AG04449 (cell line): ENCODE results near the gene GRAMD4.

Source experiments
- CTCF ChIA-PET: fragments of 350-600 bp; formaldehyde crosslinking; extraction: SDS; loops from one replicate; lab custom pipeline; 2021; ENCODE audit warnings: antibody characterized with exemption; lab: Yijun Ruan, JAX
- POLR2A ChIA-PET: fragments of 400-600, 350-600 bp; formaldehyde crosslinking; extraction: SDS; loops from one replicate; lab custom pipeline; 2020; ENCODE audit warnings: antibody characterized with exemption, inconsistent platforms; lab: Yijun Ruan, JAX
- DNase-seq: peaks from one replicate; pipeline ENCODE4 v3.0.0-alpha.2; 2010; ENCODE audit warnings: low read depth, low spot score
- H3K4me3 ChIP-seq: 2 replicates; pipeline ENCODE4 v1.5.1; 2011; ENCODE audit warnings: low read depth, mild to moderate bottlenecking, control low read depth, low read length
- TF ChIP-seq, protein P1 (sequence below): IDR thresholded peaks from one replicate; pipeline ENCODE4 v1.5.1; 2011; ENCODE audit warnings: mild to moderate bottlenecking, moderate library complexity, low read length, control low read depth, inconsistent platforms; ENCODE audit not compliant: insufficient read depth; ENCODE audit errors: missing control alignments

The GRAMD4 gene

DNA sequence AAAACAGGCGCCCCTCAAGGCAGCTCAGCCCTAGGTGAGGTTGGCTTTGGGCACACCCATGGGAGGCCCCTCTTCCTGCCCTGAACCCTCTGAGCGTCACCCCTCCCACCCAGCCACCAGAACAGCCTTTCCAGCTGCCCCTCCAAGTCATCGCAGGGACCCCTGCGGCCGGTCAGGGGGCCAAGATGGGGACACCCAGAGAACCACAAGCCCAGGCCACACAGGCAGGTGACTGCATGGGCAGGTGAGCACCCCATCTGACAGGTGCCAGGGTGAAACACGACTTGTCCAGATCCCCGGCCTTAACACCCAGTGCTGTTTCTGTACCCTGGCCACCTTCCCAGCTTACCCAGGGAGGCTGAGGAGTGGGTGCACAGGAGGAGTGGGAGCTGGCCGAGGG is 24.6 kb upstream of the GRAMD4 start:
- no peak for DNase-seq
- CTCF ChIA-PET, result no interaction called here
- POLR2A ChIA-PET, result no interaction called here
- TF ChIP-seq, protein P1, sequence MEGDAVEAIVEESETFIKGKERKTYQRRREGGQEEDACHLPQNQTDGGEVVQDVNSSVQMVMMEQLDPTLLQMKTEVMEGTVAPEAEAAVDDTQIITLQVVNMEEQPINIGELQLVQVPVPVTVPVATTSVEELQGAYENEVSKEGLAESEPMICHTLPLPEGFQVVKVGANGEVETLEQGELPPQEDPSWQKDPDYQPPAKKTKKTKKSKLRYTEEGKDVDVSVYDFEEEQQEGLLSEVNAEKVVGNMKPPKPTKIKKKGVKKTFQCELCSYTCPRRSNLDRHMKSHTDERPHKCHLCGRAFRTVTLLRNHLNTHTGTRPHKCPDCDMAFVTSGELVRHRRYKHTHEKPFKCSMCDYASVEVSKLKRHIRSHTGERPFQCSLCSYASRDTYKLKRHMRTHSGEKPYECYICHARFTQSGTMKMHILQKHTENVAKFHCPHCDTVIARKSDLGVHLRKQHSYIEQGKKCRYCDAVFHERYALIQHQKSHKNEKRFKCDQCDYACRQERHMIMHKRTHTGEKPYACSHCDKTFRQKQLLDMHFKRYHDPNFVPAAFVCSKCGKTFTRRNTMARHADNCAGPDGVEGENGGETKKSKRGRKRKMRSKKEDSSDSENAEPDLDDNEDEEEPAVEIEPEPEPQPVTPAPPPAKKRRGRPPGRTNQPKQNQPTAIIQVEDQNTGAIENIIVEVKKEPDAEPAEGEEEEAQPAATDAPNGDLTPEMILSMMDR, result no peak
- no peak overlapping the region for H3K4me3 ChIP-seq

DNA sequence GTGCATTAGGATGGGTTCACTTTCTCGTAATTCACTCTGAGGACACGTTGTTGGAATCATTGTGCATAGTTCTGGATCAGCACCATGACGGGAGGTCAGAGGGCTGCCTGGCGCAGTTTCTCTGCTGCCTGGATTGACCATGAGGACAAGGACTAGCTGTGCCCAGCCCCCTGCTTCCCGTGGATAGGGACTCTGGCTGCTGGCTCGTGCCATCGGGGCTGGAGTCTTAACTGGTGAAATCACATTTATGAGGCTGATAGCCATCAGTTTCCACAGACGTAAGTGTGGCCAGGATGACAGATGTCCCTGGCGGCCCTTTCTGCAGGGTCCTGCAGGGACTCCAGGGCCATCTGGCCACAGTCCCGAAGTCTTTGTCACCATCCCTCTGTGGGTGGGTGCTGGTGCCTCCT is 24.1 kb upstream of the GRAMD4 start:
- CTCF ChIA-PET, result no interaction called here

DNA sequence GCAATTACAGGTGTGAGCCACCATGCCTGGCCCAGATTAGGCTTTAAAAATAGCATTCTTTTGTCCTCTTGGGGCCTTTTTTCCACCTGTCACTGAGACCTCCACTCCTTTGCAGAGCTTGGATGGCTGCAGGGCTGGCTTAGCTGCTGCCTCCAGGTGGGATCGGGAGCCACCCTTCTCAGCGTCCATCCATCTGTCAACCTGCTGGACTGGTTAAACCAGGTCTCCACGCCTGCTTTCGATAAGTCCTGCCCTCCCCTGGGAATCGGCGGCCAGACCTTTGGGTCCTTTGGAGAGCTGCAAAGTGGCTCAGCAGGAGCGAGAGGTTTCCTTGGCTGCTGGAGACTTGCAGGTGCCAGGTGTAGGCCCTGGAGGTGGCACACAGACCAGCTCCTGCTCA is 23.4 kb upstream of the GRAMD4 start:
- ChIA-PET CTCF (no interaction called here), POLR2A (no interaction called here)
- DNase-seq, result no peak
- TF ChIP-seq, protein P1, result no peak
- no peak overlapping the region for H3K4me3 ChIP-seq

More for the DNA sequence above, 24.1 kb upstream of the GRAMD4 start:
- TF ChIP-seq, protein P1, result no peak
- H3K4me3 ChIP-seq, result no peak overlapping the region
- DNase-seq, result no peak
- POLR2A ChIA-PET, result no interaction called here

DNA sequence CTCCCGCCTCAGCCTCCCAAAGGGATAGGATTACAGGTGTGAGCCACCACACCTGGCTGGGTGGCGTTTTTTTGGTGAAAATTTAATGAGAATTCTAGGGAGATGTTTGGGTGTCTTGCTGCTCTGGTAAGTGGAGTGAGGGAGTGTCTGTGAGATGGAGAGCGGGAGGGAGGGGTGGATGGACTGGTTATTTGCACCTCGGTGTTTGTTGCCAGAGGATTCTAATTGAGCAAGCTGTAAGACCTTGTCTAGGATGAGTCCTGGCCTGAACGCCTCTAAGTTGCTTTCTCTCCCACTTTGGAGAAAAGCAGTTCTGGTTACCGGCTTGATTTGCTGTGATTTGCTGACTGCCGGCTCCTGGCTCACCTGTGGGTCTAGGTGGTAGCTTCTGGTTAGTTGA is 22.0 kb upstream of the GRAMD4 start:
- TF ChIP-seq, protein P1, result no peak
- no peak overlapping the region for H3K4me3 ChIP-seq
- CTCF ChIA-PET, result interaction anchor here (0.9 to 1.2 kb wide), 2 partner anchors 9 to 230 kb away, joined by 3 to 4 read pairs; no protein-coding TSS in a partner anchor
- POLR2A ChIA-PET, result no interaction called here
- no peak for DNase-seq

DNA sequence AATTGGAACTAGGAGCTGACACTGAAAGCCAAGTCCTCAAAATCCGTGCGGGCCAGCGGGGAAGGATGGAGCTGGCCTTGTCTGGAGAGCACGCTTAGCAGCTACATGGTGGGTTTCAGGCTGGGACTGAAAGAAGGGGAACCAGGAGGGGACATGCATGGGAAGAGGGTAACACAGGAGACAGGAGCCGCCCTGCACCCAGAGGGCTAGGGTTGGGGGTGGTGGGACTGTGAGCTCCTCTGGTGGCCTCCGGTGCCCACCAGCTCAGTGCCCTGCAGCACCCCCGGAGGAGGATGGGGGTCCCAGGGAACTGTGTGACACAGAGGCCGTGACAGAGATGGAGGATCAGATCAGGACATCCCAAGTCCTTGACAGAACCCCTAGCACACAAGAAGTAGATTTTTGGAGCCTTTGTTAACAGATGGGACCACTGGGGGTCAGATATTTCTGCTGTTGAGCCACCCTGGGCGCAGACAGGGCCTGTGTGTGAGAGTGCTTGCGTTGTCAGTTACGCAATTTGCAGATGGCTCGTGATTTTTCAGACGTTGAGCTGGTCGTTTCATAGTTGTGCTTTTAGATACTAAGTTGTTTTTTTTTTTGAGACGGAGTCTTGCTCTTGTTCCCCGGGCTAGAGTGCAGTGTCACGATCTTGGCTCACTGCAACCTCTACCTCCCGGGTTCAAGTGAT is 21.3 kb upstream of the GRAMD4 start:
- CTCF ChIA-PET, result interaction anchor here (0.9 to 1.2 kb wide), 3 partner anchors 10 to 231 kb away, joined by 3 to 4 read pairs (median 4); no protein-coding TSS in a partner anchor
- POLR2A ChIA-PET, result no interaction called here
- H3K4me3 ChIP-seq, result no peak overlapping the region
- TF ChIP-seq, protein P1, result no peak
- DNase-seq, result no peak

DNA sequence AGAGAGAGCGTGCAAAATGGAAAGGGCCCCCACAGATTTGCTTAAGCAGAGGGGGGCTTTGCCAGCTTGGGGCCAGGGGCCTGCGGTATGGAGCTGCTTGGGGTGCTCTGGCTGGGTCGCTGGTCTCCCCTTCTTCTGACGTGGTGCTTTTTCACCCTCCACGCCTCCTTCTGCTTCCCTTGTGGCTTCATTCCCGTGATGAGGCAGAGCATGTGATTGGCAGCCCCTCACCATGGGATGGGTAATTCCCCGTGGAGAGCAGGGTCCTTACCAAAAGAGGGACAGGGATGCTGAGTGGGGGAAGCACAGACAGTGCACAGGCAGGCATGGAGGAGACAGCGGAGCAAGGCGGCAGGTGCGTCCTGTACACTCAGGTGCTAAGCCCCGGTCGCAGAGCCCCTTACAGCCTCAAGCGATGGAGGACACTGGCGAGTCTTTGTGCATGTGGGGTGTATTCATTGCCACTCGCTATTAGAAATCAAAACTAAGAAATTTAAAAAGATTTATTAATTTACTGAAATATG is 19.9 kb upstream of the GRAMD4 start:
- ChIA-PET CTCF (no interaction called here), POLR2A (no interaction called here)
- TF ChIP-seq, protein P1, result no peak
- no peak overlapping the region for H3K4me3 ChIP-seq
- DNase-seq, result no peak
